Osteocyte (in vitro differentiated cells): ENCODE results near the gene PLEKHA1. TPM values are rescaled to one million over a fixed set of nuclear protein-coding genes. Genes with fewer than 3 reads are reported as not detected.

Experiments used
- DNase-seq: peaks from one replicate; pipeline ENCODE4 v3.0.0; 2021; ENCODE audit warnings: mixed read lengths; ENCODE audit not compliant: unreplicated experiment; ENCODE audit errors: extremely low spot score
- H3K27ac Mint-ChIP-seq: one replicate; pipeline ENCODE4 v1.8.0; 2021; ENCODE audit warnings: mild to moderate bottlenecking, mixed read lengths; ENCODE audit not compliant: unreplicated experiment
- H3K27me3 Mint-ChIP-seq: one replicate; pipeline ENCODE4 v1.8.0; 2021; ENCODE audit warnings: mixed read lengths; ENCODE audit not compliant: unreplicated experiment
- H3K36me3 Mint-ChIP-seq: one replicate; pipeline ENCODE4 v1.8.0; 2021; ENCODE audit warnings: mixed read lengths; ENCODE audit not compliant: unreplicated experiment
- H3K4me1 Mint-ChIP-seq: one replicate; pipeline ENCODE4 v1.8.0; 2021; ENCODE audit warnings: mixed read lengths; ENCODE audit not compliant: unreplicated experiment
- H3K4me3 Mint-ChIP-seq: one replicate; pipeline ENCODE4 v1.8.0; 2021; ENCODE audit warnings: mild to moderate bottlenecking, moderate library complexity, mixed read lengths; ENCODE audit not compliant: unreplicated experiment
- H3K9me3 Mint-ChIP-seq: one replicate; pipeline ENCODE4 v1.8.0; 2021; ENCODE audit warnings: mixed read lengths; ENCODE audit not compliant: unreplicated experiment
- CTCF ChIP-seq: fragments of 200-600 bp; sonication (generic); IDR thresholded peaks from 2 replicates; pipeline ENCODE4 v1.5.0; 2021; ENCODE audit warnings: antibody characterized with exemption, mild to moderate bottlenecking, moderate library complexity
- total RNA-seq: library from RNA; stranded (reverse); gene quantifications from 2 replicates; pipeline ENCODE4 v1.2.1, GENCODE V29; 2021

PLEKHA1 gene
- total RNA-seq, 1 donor from 2014 or later: 62.8 TPM

- H3K4me1 Mint-ChIP-seq: peaks cover 17% of the 10 kb centered on the region
- no peaks in the 10 kb centered on the region for H3K36me3 Mint-ChIP-seq
- no peak overlapping the region for H3K27ac Mint-ChIP-seq
- peak; percentile 64 for DNase-seq
- H3K4me3 Mint-ChIP-seq: no peak overlapping the region
- TF ChIP-seq CTCF: no peak
- no peaks in the 10 kb centered on the region for H3K27me3 Mint-ChIP-seq
- no peaks in the 10 kb centered on the region for H3K9me3 Mint-ChIP-seq
Measured at GRCh38 chr10:122331615-122332446, 42.7 kb upstream of the PLEKHA1 start.

- Mint-ChIP-seq H3K4me3 (no peak overlapping the region), H3K4me1 (peaks cover 17% of the 10 kb centered on the region), H3K9me3 (no peaks in the 10 kb centered on the region), H3K36me3 (no peaks in the 10 kb centered on the region), H3K27me3 (no peaks in the 10 kb centered on the region), H3K27ac (no peak overlapping the region)
- no peak for TF ChIP-seq CTCF
- peak; percentile 15 for DNase-seq
Measured at GRCh38 chr10:122333037-122333436, 41.5 kb upstream of the PLEKHA1 start.

- TF ChIP-seq CTCF: no peak
- Mint-ChIP-seq H3K4me3 (no peak overlapping the region), H3K27ac (no peak overlapping the region), H3K36me3 (no peaks in the 10 kb centered on the region), H3K27me3 (no peaks in the 10 kb centered on the region), H3K4me1 (peaks cover 13% of the 10 kb centered on the region), H3K9me3 (no peaks in the 10 kb centered on the region)
- DNase-seq: peak; percentile 59
Measured at GRCh38 chr10:122336332-122336731, 38.2 kb upstream of the PLEKHA1 start.

GRCh38 chr10:122336961-122337360, 37.5 kb upstream of the PLEKHA1 start:
- Mint-ChIP-seq H3K27me3 (no peaks in the 10 kb centered on the region), H3K4me3 (no peak overlapping the region), H3K36me3 (no peaks in the 10 kb centered on the region), H3K9me3 (no peaks in the 10 kb centered on the region), H3K4me1 (peaks cover 7% of the 10 kb centered on the region), H3K27ac (no peak overlapping the region)
- no peak for TF ChIP-seq CTCF
- DNase-seq: peak; percentile 70

GRCh38 chr10:122338609-122339441, 35.7 kb upstream of the PLEKHA1 start:
- H3K27ac Mint-ChIP-seq: no peak overlapping the region
- no peak for TF ChIP-seq CTCF

More at GRCh38 chr10:122338609-122339441, 35.7 kb upstream of the PLEKHA1 start:
- Mint-ChIP-seq H3K36me3 (no peaks in the 10 kb centered on the region), H3K4me3 (no peak overlapping the region), H3K27me3 (no peaks in the 10 kb centered on the region), H3K9me3 (no peaks in the 10 kb centered on the region), H3K4me1 (peaks cover 17% of the 10 kb centered on the region)
- peak; percentile 63 for DNase-seq
